GM04504 (cell line): Measurements from ENCODE around the gene SKI.

Experiments
- DNase-seq: peaks from one replicate; pipeline ENCODE4 v3.0.0-alpha.2; 2012; ENCODE audit warnings: low read depth

SKI gene

GRCh38 chr1:2308844-2309243 lies 80.7 kb downstream of the SKI start:
- DNase-seq = no peak

- no peak for DNase-seq
Observed at GRCh38 chr1:2310332-2311183, 82.4 kb downstream of the SKI start.

GRCh38 chr1:2311184-2312032 lies 83.3 kb downstream of the SKI start:
- no peak for DNase-seq

DNA sequence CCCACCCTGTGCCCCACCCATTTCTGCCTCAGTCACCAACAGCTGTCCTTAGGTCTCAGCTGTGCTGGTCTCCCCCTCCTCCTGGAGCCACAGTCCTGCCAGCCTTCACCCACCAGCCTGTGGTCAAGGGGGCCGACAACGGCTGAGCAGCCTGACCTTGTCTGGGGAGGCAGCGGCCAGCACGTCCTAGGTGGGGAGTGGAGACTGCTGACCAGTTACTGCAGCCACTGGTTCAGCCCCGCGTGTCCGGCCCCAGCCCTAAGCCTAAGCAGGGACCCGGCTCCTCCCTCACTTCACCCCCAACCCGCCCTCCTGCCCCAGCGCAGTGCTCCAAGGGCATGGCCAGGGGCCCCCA lies 84.0 kb downstream of the SKI start:
- no peak for DNase-seq

DNA sequence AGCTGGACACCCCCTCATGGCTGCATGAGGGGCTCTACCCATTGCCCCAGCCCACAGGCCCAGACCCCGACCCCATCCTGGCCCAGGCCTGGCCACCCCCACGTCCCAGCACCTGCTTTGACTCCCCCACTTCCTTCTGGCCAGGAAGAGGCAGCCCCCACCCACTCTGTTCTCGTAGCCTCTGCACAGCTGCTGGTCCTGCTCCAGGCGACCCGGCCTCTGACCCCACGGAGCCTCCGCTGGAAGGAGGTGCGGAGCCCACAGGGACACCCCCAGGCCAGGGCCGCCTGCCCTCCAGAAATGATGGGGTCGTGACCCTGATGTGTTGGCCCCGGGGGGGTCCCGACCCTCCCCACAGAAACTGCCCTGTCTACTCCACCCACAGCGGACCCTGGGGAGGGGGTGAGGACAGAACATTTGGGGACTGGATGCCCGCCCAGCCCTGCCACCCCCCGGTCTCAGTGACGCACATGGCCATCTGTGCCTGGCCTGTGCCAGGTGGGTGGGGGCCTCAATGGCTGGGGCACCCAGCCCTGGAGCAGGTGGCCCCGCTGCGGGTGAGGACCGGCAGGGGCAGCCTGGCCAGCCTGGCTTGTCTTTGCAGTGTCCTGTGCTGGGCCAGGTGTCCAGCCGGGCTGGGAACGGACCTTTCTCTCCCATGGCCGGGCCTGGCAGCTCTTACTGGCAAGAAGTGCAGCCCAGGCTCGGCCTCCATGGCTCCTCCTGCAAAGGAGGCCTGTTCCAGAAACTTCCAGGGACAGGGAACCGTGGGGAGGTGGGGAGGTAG lies 84.6 kb downstream of the SKI start:
- no peak for DNase-seq

DNA sequence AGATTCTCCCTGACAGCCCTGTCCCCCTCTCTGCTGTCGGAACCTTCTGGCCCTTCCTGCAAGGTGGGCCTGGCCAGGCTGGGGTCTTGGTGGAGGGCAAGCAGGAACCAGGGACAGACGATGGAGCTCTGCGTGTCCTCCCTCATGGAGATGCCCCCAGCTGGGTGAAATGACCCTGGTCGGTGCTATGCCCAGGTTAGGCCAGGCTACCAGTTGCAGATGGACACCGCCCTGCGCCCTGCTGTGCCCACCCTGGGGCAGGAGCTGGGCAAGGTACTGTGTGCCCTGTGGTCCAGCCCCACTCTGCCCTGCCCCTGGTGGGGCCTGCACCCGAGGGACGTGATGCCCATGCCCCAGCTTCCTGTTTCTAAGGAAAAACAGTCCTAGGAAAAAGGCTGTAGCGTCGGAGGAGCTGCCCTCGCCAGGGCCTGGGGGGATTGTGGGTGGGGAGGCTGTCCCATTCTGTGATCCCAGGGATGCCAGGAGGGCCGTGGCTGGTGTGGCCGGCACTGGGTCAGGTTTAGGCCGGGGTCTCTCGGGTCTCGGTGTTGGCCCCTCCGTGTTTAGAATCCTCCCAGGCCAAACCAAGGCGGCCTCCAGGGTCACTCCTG lies 85.6 kb downstream of the SKI start:
- DNase-seq = no peak

DNA sequence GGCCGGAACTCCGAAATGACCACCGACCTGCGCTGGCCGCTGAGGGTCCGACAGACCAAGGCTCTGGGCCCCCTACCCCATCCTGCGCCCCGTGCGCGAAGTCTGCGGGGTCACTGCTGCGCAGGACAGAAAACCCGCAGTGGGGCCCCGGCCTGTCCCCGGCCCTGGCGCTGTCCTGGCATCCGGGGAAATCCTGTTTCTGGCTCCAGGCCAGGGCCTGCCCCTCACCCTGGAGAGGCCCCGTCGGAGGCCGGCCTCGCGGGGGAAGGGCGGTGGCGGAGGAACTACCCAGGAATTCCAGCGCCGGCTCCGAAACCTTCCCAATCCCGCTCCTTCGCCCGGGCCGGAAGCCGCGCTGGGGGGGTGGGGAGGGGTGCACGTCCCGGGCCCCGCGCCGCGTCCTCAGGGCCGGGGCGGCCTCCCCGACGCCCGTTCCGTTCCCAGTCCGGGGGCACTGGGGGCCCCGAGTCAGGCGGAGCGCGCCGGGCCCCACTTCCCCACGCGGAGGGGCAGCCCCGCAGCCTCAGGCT lies 86.2 kb downstream of the SKI start:
- no peak for DNase-seq

- DNase-seq = no peak
Observed at GRCh38 chr1:2314803-2315673, 86.9 kb downstream of the SKI start.

DNA sequence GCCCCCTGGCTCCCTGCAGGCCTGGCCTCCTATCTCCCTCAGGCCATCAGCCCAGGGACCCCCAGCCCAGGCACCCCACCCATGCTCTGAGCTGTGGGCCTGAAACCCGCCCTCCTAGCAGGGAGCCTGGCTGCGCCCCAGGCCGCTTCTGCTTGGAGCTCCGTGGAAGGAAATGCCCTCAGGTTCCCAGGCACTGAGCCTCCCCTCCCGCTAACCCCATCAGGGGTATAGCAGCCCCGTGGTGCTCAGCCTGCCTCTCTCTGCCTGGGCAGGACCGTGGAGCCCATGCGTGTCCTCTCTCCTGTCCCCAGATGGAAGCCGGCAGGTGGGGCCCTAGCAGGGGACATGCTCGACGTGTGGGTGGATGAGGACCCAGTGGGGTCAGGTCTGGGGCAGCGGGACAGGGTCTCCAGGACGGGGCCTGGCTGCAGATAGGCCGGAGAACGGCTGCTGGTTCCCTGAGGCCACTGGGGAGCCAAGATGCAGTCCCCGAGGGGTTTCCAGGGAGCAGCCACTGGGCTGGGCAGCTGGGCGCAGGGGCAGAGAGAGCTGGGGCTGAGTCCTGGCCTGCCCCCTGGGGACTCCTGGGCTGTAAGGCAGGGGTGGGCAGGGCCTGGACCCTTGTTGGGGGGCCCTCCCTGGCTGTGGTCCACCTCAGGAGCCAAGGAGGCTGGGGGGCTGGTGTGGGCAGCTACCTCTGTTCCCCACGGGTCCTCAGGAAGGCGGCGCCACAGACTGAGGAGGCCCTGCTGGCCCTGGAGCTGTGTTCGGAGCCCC lies 87.7 kb downstream of the SKI start:
- no peak for DNase-seq

DNA sequence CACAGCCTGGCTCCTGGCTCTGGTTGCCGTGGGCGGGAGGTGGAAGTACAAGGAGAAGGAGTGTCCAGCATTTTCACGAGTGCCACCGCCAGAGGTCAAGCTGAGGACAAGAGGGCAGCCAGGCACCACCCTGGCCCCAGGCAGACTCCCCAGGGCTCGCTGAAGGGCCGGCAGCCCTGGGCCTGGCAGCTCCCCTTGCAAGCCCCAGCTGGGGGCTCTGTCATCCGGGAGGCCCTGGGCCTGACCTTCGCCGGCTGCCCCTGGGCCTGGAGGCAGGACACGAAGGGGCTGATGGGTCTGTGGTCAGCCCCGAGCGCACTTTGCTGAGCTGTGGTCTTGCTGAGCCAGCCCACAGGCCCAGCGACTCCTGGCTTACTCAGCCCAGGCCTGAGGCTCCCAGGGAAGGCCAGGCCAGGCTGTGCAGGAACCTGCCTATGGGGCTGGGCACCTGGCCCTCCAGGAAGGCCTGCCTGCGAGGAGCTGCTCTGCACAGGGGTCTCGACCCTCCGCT lies 88.4 kb downstream of the SKI start:
- DNase-seq = no peak

DNA sequence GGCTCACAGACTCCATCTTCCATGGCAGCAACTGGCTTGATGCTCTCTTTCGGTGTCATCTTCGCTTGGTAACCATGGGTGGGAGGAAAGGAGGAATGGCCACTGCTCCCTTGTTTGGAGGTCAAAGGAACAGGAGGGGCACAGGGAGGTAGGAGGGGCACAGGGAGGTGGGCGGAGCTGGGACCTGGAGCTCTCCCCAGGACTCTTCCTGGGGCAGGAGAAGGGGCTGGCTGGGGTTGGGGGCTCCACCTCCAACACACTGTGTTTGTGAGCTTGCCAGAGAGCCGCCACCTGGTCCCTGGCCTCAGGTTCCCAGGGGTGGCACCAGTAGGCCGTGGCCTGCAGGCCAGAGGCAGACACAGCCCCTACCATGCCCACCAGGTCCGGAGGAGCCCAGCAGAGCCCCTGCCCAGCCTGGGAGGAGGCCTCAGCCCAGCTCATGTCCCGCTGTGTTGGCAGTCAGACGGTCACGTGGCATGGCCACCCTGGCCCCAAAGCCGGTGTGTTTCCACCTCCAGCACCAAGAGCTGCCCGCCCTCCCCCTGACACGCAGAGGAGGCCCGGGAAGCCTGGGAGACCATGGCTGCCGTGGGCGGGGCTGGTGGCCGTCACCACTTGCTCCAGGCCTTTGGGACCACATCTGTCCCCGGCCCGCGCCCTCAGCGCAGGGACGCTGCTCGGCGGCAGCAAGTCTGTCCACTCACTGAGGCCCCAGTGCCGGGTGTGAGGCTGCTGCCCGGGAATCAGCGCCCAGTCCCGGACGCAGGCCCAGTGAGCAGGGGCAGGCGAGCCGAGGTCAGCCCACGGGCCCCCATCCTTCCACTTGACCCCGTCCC lies 89.3 kb downstream of the SKI start:
- no peak for DNase-seq

- no peak for DNase-seq
Observed at GRCh38 chr1:2318314-2319278, 90.5 kb downstream of the SKI start.

- no peak for DNase-seq
Observed at GRCh38 chr1:2319291-2319690, 91.2 kb downstream of the SKI start.

DNA sequence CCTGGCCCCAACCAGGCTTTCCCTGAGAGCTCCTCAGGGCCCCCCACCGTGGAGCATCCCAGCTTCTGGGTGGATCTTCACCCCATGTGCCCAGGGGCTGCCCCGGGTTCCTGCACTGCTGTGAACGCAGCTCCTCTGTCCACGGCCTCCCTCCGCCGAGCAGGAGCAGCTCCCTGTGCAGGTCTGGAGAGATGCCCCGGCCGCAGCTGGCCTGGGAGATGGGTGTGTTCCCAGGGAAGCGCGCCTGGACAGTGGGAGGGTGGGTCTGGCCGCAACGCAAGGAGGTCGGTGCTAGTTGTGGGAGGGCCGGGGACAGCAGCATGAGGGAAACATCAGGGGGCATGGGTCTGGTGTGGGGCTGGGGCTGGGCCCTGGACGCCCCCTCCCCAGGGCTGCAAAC lies 91.9 kb downstream of the SKI start:
- DNase-seq = no peak

DNA sequence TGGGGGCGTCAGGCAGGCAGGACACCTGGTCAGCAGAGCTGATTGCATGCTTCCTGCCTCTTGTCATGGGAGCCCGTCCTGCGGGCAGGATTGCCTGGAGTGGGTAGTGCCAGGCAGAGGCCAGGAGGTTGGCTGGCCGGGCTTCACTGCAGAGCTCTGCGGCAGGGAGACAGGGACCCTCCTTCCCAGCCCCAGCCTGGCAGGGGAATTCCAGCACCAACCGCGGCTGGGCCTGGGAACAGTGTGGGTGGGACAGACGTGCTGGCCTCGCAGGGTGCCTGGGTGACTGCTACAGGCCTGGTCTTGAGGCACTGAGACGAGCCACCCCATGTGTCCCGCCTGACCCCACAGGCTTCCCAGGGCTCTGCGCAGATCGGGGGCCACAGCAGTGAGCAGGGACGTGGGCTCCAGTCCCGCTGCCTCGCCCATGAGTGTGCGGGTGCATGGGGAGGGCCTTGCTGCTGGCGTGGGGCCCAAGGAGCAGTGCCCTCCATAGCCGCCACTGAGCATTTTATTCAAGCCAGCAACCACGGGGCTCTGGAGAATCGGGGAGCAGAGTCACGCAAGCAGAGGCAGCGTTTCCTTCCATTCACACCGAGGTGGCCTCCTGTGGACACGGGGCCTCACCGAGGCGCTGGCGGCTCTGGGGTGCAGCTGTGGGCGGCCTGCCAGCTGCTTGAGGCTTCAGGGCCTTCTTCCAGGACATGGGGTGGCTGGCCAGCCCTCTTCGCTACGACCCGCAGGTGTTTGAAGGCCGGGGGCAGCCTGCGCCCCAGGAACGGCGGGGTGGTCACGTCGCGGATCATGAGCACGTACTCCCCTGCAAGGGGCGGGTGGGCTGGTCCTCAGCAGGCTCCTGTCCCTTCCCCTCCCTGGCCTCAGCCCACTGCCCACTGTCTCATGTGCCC lies 92.9 kb downstream of the SKI start:
- no peak for DNase-seq

GRCh38 chr1:2322065-2322571 lies 94.0 kb downstream of the SKI start:
- DNase-seq = peak; percentile 74
